ENCODE data around the gene MKLN1. TPM values are rescaled to one million over a fixed set of nuclear protein-coding genes. Genes with fewer than 3 reads are reported as not detected.

The MKLN1 gene
- total and polyA plus RNA-seq, 2 donors (not counting 1 experiment from before 2014, with no cell fraction given) = 8.5 to 68.4 TPM

DNA sequence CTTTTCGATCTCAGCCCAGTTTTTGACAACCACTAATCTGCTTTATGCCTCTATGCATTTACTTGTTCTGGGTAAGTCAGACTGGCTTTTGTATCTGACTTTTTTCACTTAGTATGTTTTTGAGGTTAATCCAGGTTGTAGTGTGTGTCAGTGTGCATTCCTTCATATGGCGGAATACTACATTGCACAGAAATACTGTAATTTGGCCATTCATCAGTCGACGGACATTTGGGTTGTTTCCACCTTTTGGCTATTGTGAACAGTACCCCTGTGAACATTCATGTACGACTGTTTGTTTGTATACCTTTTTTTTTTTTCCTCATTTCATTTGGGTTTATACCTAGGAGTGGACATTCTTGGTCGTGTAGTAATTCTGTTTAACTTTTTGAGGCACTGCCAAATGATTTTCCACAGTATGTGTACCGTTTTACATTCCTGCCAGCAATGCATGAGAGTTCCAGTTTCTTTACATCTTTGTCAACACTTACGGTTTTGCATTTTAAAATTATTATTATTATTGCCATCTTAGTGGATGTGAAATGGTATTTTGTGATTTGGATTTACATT, 57.4 kb downstream of the MKLN1 start:
- H3K9me3 Mint-ChIP-seq (ENCODE audit: insufficient read depth) = no peaks in the 10 kb centered on the region
- TF ChIP-seq EZH2 (IDR thresholded peaks at IDR 0.05; ENCODE audit: borderline replicate concordance, insufficient read depth, low read depth, low read length, poor library complexity, severe bottlenecking) = no peak
- TF ChIP-seq, protein P1, sequence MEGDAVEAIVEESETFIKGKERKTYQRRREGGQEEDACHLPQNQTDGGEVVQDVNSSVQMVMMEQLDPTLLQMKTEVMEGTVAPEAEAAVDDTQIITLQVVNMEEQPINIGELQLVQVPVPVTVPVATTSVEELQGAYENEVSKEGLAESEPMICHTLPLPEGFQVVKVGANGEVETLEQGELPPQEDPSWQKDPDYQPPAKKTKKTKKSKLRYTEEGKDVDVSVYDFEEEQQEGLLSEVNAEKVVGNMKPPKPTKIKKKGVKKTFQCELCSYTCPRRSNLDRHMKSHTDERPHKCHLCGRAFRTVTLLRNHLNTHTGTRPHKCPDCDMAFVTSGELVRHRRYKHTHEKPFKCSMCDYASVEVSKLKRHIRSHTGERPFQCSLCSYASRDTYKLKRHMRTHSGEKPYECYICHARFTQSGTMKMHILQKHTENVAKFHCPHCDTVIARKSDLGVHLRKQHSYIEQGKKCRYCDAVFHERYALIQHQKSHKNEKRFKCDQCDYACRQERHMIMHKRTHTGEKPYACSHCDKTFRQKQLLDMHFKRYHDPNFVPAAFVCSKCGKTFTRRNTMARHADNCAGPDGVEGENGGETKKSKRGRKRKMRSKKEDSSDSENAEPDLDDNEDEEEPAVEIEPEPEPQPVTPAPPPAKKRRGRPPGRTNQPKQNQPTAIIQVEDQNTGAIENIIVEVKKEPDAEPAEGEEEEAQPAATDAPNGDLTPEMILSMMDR (IDR thresholded peaks at IDR 0.05) = no peak
- H3K4me1 Mint-ChIP-seq = peaks cover 17% of the 10 kb centered on the region
- ATAC-seq (ENCODE audit: low read depth) (no peak), DNase-seq (no peak)
- Histone ChIP-seq H3K27me3 (replicated peaks in 1 of 4; ENCODE audit: control extremely low read depth in 1 of 4, control insufficient read depth in 3 of 4, insufficient read depth in 4 of 4, low read length in 3 of 4) (no peaks in the 10 kb centered on the region), H3K36me3 (replicated peaks in 1 of 2; ENCODE audit: control extremely low read depth in 1 of 2, control insufficient read depth in 1 of 2, extremely low read depth in 1 of 2, insufficient read depth in 2 of 2, low read length in 1 of 2) (peaks cover 0 to 7% of the 10 kb centered on the region in 2 experiments), H3K4me3 (ENCODE audit: control extremely low read depth in 1 of 5, extremely low read depth in 1 of 5, insufficient read depth in 1 of 5, low read depth in 2 of 5, low read length in 4 of 5) (no peak overlapping the region), H3K4me2 (replicated peaks; ENCODE audit: low read depth, low read length, poor library complexity, severe bottlenecking) (no peak overlapping the region), H3K4me1 (ENCODE audit: control insufficient read depth in 2 of 2, insufficient read depth in 2 of 2, low read length in 2 of 2) (peaks cover 4 to 8% of the 10 kb centered on the region in 2 donors), H4K20me1 (ENCODE audit: control insufficient read depth, insufficient read depth, low read length, poor library complexity, severe bottlenecking) (peaks cover 16% of the 10 kb centered on the region), H3K27ac (ENCODE audit: low read length in 2 of 2) (no peak overlapping the region), H2AFZ (ENCODE audit: insufficient read depth, low read depth, low read length, poor library complexity, severe bottlenecking) (no peak overlapping the region), H3K79me2 (ENCODE audit: control insufficient read depth, insufficient read depth, low read length) (peaks cover 52% of the 10 kb centered on the region), H3K9me3 (ENCODE audit: control extremely low read depth in 1 of 3, control insufficient read depth in 2 of 3, insufficient read depth in 1 of 3, low read length in 2 of 3) (no peaks in the 10 kb centered on the region), H3K9ac (ENCODE audit: low read length) (no peak overlapping the region)
- ChIA-PET POLR2A (no interaction called here), CTCF (no interaction called here)
- intact Hi-C loops (cut with micrococcal nuclease) = no loop called here
- no peak overlapping the region for H3K4me3 Mint-ChIP-seq
- no peaks in the 10 kb centered on the region for H3K27me3 Mint-ChIP-seq
- H3K27ac Mint-ChIP-seq = no peak overlapping the region
- WGBS (ENCODE audit: insufficient coverage) = 92% methylated on average over 2 of the region's 8 CpGs

DNA sequence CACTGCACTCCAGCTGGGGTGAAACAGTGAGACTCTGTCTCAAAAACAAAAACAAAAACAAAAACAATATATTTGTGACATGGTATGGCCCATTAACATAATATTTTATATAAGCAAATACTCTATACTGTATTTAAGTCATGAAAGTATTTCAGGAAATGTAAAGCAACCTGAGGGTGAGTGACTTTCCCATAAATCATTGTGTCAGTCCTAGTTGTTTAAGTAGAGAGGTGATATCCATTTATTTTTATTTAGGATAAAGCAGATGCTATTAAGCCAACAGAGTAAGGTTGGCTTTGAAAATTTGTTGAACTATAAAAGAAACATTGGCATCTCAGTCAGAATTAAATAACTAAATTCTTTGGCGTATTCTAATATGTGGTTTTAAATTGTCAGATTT, 60.5 kb downstream of the MKLN1 start:
- H4K20me1 ChIP-seq (ENCODE audit: control insufficient read depth, insufficient read depth, low read length, poor library complexity, severe bottlenecking) = peaks cover 19% of the 10 kb centered on the region
- H3K27me3 ChIP-seq (replicated peaks in 1 of 4; ENCODE audit: control extremely low read depth in 1 of 4, control insufficient read depth in 3 of 4, insufficient read depth in 4 of 4, low read length in 3 of 4) = no peaks in the 10 kb centered on the region
- H3K4me3 ChIP-seq (ENCODE audit: control extremely low read depth in 1 of 5, extremely low read depth in 1 of 5, insufficient read depth in 1 of 5, low read depth in 2 of 5, low read length in 4 of 5) = no peak overlapping the region
- TF ChIP-seq, protein P1 (IDR thresholded peaks at IDR 0.05) = no peak
- no peak for TF ChIP-seq EZH2 (IDR thresholded peaks at IDR 0.05; ENCODE audit: borderline replicate concordance, insufficient read depth, low read depth, low read length, poor library complexity, severe bottlenecking)
- H3K36me3 ChIP-seq (replicated peaks in 1 of 2; ENCODE audit: control extremely low read depth in 1 of 2, control insufficient read depth in 1 of 2, extremely low read depth in 1 of 2, insufficient read depth in 2 of 2, low read length in 1 of 2) = peaks cover 0 to 10% of the 10 kb centered on the region in 2 experiments
- intact Hi-C loops (cut with micrococcal nuclease) = no loop called here
- no peaks in the 10 kb centered on the region for H3K9me3 Mint-ChIP-seq (ENCODE audit: insufficient read depth)
- H3K4me2 ChIP-seq (replicated peaks; ENCODE audit: low read depth, low read length, poor library complexity, severe bottlenecking) = no peak overlapping the region
- H3K4me1 Mint-ChIP-seq = peaks cover 13% of the 10 kb centered on the region
- no peak overlapping the region for H3K4me3 Mint-ChIP-seq
- H3K79me2 ChIP-seq (ENCODE audit: control insufficient read depth, insufficient read depth, low read length) = peaks cover 39% of the 10 kb centered on the region
- no peak overlapping the region for H3K9ac ChIP-seq (ENCODE audit: low read length)
- POLR2A ChIA-PET = no interaction called here
- no peak overlapping the region for H3K27ac Mint-ChIP-seq
- DNase-seq (no peak), ATAC-seq (ENCODE audit: low read depth) (no peak)
- CTCF ChIA-PET = interaction anchor here (0.7 kb wide), 1 partner anchor 193 kb away, joined by 3 read pairs; no protein-coding TSS in a partner anchor
- no peaks in the 10 kb centered on the region for H3K9me3 ChIP-seq (ENCODE audit: control extremely low read depth in 1 of 3, control insufficient read depth in 2 of 3, insufficient read depth in 1 of 3, low read length in 2 of 3)
- H3K4me1 ChIP-seq (ENCODE audit: control insufficient read depth in 2 of 2, insufficient read depth in 2 of 2, low read length in 2 of 2) = peaks cover 2 to 6% of the 10 kb centered on the region in 2 donors
- WGBS (ENCODE audit: insufficient coverage) = no CpG with 5 or more reads among the region's 1 CpG
- no peak overlapping the region for H3K27ac ChIP-seq (ENCODE audit: low read length in 2 of 2)
- no peaks in the 10 kb centered on the region for H3K27me3 Mint-ChIP-seq
- H2AFZ ChIP-seq (ENCODE audit: insufficient read depth, low read depth, low read length, poor library complexity, severe bottlenecking) = no peak overlapping the region

All from B cell (primary cell).